CMK (cell line): ENCODE measurements around the gene EVX2.
A peak's percentile ranks its signal among the peaks of the same experiment; 100 is the strongest.

ENCODE experiments used
- DNase-seq: peaks from one replicate; pipeline ENCODE4 v3.0.0-alpha.2; 2010; ENCODE audit warnings: low read depth

The EVX2 gene

DNA sequence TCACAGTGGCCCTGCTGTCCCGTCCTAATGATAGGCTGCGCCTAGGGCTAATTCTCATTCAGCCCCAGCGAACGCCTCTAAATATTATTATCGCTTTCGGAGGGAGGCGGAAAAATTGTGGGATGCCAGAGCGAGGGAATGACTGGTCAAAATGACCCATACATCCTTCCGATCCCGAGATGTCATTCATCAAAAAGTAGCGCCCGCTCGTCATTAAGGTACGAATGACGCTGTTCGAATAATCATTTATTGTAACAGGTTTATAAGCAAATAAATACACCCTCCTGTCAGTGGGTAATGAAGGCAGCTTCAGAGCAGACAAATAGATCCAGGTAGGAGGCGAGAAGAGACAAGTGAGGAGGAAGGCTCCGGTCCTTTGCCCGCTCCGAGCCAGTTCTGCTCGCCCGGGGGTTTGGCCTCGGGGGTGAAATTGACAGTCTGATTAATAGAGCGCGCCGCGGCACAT, at the start of gene EVX2:
EVX2 (minus strand) TSS at position 167 of the 466 bp plus-strand sequence. CDS start 186 bp downstream, outside the sequence.
- no peak for DNase-seq

GRCh38 chr2:176133389-176133788, 49.6 kb upstream of the EVX2 start:
- DNase-seq: no peak

GRCh38 chr2:176132205-176133171, 48.7 kb upstream of the EVX2 start:
- DNase-seq: no peak

DNA sequence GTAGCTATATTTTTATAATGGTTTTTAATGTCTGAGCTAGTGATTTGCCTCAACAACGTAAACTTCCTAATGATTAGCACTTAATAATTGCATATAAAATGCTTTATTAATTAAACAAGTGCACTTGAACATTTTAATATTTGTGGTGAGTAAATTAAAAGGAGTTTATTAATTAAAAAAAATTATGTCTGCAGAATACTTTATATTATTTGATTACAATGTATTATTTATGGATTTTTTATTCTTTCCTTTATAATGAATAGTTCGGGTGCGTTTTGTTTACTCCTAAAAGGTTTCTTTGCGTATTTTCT, 48.0 kb upstream of the EVX2 start:
- DNase-seq: no peak

DNA sequence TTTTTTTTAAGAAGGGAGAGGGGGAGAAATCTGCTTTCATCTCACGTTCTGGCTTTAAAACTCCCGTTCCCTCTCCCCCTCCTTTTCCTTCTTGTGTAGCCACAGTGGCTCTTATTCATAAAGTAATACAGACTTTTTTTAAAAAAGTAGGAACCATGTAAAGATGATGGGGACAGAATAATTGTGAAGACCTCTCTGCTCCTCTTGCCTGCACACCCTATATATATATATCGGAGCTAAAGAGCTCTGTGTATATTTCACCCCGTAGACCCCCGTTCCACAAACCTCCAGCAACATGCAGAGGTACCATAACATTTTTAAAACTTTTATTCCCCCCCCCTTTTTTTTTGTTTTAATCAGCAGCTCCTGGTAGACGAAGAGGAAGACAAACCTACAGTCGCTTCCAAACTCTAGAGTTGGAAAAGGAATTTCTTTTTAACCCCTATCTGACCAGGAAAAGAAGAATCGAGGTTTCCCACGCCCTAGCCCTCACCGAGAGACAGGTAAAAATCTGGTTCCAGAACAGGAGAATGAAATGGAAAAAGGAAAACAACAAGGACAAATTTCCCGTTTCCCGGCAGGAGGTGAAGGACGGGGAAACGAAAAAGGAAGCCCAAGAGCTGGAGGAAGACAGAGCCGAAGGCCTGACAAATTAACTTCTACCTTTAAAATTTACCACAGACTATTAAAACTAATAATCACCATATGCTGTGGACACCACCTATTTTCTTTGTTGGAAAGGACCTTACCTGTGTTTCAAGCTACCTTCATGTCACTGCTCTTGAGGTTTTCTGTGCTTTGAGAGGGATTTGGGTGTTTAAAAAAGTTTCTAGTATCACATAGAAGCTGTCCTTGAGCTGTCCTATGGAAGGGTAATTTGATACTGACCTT, 47.4 kb upstream of the EVX2 start:
- DNase-seq: no peak

GRCh38 chr2:176130147-176130956, 46.6 kb upstream of the EVX2 start:
- no peak for DNase-seq

GRCh38 chr2:176129813-176130146, 46.0 kb upstream of the EVX2 start:
- no peak for DNase-seq

DNA sequence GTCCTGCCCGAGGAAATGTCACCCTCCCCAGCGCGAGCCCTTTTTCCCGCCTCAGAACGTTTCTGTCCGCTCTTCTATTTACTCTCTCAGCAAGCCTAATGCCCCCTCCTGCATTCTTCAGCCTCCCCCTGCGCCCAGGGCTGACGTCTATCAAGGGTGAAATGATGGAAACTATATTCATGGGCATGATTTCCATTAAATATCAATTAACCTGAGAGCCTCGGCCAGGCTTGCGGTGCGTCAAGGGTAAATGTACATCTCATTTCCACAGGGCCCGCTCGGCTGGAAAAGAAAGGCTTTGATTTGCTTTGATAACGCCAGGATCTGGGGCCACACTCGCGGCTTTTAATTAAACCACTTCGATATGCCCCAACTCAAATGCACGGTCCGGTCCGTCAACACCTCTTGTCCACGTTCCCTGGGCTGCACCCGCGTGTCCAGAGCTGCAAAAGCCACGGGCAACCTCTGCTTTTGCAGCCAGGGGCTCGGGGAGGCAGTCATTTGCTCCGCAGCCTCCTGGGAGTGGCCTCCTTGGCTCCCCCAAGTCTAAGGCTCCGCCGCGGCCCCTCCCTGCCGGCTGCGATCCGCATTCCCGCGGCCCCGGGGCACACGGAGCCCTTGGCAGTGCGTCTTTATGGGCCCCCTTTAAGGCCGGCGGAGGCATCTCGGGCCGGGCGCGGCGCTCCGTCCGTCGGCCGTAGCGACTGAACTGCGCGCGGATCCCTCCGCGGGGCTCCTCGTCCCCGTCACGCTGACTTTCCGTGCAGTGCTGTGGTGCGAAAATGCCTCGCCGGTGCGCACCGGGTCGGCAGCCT, 45.4 kb upstream of the EVX2 start, which contains the start of gene HOXD8:
HOXD8 (plus strand) TSS at position 724 of the 815 bp plus-strand sequence. CDS start 662 bp downstream, outside the sequence.
- no peak for DNase-seq

GRCh38 chr2:176128172-176128981, 44.6 kb upstream of the EVX2 start:
- DNase-seq: no peak

DNA sequence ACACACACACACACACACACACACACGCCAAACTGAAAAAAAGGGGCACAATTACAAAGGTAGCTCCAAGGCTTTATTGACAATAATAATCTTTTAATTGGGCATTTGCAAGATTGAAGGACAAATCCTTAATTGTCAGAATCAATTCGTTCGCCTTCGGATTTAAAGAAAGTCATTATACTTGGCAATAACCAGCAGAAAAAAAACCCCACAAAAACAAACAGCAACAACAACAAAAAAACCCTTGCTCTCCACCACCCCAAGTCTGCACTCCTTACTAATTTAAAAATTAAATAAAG, 44.0 kb upstream of the EVX2 start:
- no peak for DNase-seq

DNA sequence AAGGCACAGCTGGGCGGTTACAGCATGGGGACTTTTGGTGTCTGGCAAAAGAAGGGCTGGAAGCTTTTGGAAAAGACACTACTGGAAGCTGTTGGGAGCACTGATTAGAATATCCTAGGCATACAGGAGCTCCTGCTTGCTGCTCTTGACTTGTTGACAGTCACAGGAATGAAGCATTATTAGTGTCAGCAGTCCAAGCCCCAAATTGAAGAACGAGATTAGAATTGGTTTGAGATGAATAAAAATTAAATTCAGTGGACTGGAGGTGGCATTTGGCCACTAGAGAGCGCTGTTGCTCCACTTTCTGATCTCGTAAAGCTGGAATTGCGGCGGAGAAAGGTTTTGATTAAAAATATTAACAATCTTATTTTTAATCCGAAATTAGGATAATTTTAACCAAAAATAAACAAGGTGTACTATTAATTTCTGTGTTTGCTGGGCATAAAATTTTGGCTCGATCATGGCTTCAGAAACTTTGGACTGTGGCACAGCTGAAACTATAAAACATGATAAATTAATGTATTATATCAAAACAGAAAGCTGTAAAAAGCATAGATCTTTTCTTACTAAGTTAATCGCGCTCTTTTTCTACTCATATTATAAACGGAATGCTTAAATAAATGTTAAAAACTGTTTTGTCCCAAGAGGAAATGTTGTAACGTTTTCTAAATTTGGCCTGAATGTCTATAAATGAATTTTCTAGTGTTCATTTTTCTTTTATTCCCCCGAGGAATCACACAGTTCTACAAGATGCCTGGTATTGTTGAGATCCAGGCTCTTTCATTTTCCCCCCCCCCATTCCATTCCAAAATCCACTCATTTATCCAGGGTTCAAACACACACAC, 43.4 kb upstream of the EVX2 start:
- DNase-seq: peak; percentile 17

DNA sequence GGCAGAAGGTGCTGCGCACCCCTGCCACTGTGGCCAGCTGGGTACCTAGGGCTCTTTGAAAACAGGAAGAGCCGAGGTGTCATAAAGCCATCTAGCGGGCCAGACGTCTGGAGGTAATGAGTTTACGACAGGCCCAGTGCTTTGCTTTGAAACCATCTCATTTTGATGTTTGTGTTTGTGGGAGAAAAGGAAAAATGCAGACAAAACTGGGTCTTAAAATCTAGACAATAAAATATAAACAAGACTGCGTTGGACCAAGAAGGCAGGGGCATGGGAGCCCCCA, 42.0 kb upstream of the EVX2 start:
- no peak for DNase-seq

DNA sequence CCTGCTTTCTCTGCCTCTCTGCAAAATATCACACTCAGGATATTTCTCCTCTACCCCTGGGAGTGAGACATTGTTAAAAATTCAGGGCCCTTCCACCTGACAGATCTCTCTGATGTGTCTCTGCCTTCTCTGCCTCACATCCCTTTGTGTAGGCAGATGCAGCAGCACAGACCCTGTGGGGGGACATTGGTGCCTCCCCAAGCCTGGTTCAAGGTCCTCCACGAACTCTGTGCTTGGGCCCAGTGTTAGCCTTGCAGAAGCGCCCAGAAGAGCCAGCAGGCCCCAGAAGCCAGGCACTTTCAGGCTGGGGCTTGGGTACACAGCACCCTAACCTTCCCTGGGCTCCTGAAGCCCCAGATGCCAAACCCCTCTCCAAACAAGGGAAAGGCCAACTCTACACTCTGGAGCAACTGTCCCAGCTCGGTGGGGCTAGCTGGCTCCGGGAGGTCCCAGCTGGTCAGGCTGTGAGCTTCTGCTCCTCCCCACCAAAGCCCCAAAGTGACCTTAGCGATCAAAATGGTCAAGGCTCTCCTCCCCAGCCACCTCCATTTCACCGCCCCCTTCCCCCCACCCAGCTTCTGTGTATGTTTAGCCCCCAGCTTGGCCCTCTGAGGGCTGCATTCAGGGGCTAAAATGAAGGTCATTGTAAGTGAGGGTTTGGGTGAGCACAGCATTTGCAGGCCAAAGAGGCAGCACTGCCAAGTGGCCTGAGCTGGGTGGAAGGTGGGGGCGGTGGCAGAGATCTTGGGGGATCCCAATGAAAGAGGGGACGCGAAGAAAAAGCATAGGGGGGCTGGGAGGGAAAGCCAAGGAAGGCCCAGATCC, 41.4 kb upstream of the EVX2 start:
- no peak for DNase-seq

- no peak for DNase-seq
These were observed 40.6 kb upstream of the EVX2 start for GRCh38 chr2:176124110-176124946.

DNA sequence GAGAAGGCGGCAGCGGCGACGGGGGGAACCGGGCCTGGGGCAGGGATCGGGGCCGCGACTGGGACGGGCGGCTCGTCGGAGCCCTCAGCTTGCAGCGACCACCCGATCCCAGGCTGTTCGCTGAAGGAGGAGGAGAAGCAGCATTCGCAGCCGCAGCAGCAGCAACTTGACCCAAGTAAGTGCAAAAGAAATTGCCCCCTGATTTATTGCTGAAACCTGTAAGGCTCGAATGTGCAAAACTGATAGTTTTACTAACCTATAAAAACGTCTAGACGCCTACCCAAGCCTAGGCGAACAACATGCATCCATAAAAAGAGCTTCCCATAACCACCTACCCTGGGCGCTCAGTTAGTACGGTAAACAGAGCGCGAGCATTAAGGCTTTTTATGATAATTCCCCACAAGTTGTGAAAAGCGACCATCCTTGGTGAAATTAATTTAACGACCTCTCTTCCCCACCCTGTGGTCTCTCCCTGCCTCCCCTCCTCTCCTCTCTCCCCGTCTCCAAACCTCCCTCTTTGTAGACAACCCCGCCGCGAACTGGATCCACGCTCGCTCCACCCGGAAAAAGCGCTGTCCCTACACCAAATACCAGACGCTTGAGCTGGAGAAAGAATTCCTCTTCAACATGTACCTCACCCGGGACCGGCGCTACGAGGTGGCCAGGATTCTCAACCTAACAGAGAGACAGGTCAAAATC, 39.8 kb upstream of the EVX2 start:
- no peak for DNase-seq

DNA sequence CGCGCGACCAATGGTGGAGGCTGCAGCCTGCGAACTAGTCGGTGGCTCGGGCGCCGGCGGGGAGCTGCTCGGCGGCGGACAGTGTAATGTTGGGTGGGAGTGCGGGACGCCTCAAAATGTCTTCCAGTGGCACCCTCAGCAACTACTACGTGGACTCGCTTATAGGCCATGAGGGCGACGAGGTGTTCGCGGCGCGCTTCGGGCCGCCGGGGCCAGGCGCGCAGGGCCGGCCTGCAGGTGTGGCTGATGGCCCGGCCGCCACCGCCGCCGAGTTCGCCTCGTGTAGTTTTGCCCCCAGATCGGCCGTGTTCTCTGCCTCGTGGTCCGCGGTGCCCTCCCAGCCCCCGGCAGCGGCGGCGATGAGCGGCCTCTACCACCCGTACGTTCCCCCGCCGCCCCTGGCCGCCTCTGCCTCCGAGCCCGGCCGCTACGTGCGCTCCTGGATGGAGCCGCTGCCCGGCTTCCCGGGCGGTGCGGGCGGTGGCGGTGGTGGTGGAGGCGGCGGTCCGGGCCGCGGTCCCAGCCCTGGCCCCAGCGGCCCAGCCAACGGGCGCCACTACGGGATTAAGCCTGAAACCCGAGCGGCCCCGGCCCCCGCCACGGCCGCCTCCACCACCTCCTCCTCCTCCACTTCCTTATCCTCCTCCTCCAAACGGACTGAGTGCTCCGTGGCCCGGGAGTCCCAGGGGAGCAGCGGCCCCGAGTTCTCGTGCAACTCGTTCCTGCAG, 39.1 kb upstream of the EVX2 start, which contains the start of gene HOXD9:
HOXD9 (plus strand) TSS at position 37 of the 728 bp plus-strand sequence; CDS start at position 87, 50 bp downstream.
- DNase-seq: no peak
